C4-2B (cell line): ENCODE measurements around the gene OR5B3.

ENCODE experiments used
- H3K27ac ChIP-seq: fragments of 450-650 bp; 2 replicates; pipeline ENCODE4 v1.5.1; 2017
- ZFX ChIP-seq: fragments of 450-650 bp; IDR thresholded peaks from 2 replicates; pipeline ENCODE4 v1.6.1; 2017
- TF ChIP-seq, protein P1 (sequence below): fragments of 450-650 bp; conservative IDR thresholded peaks from 2 replicates; pipeline ENCODE4 v1.5.1; 2017; ENCODE audit warnings: mild to moderate bottlenecking

Gene OR5B3

DNA sequence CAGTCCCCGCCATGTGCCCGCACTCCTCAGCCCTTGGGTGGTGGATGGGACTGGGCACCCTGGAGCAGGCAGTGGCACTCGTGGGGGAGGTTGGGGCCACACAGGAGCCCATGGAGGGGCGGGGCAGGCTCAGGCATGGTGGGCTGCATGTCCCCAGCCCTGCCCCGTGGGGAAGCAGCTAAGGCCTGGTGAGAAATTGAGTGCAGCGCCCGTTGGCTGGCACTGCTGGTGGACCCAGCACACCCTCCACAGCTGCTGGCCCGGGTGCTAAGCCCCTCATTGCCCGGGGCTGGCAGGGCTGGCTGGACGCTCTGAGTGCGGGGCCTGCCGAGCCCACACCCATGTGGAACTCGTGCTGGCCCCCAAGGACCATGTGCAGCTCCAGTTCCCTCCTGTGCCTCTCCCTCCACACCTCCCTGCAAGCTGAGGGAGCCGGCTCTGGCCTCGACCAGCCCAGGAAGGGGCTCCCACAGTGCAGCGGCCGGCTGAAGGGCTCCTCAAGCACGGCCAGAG lies 16.1 kb downstream of the OR5B3 start:
- TF ChIP-seq, protein P1, sequence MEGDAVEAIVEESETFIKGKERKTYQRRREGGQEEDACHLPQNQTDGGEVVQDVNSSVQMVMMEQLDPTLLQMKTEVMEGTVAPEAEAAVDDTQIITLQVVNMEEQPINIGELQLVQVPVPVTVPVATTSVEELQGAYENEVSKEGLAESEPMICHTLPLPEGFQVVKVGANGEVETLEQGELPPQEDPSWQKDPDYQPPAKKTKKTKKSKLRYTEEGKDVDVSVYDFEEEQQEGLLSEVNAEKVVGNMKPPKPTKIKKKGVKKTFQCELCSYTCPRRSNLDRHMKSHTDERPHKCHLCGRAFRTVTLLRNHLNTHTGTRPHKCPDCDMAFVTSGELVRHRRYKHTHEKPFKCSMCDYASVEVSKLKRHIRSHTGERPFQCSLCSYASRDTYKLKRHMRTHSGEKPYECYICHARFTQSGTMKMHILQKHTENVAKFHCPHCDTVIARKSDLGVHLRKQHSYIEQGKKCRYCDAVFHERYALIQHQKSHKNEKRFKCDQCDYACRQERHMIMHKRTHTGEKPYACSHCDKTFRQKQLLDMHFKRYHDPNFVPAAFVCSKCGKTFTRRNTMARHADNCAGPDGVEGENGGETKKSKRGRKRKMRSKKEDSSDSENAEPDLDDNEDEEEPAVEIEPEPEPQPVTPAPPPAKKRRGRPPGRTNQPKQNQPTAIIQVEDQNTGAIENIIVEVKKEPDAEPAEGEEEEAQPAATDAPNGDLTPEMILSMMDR = no peak
- no peak for TF ChIP-seq ZFX
- peak overlapping the region; percentile 42 for H3K27ac ChIP-seq

DNA sequence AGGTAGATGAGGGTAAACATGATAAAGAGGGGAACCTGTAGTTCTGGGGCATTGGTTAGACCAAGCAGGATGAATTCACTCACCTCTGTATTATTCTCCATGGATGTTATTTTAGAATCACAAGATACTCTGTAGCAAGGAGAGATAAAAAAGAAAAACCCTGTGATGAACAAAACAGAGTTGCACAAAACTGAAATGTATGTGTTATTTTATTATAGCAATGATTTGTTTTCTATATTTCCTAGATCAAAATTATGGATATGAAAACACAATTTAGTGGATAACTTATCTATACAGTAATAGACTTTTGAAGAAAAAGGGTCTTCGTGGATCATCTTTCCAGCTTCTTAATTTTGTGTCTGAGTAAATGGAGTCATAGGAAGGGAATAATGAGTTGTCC lies 47.7 kb downstream of the OR5B3 start, which contains the start of gene OR5B17:
Gene OR5B17 (minus strand): TSS at position 101 of the 400 bp plus-strand sequence. CDS start 0 bp downstream, at position 101.
- no peak within 1 kb of the TSS for H3K27ac ChIP-seq
- TF ChIP-seq, protein P1 = no peak
- no peak for TF ChIP-seq ZFX

DNA sequence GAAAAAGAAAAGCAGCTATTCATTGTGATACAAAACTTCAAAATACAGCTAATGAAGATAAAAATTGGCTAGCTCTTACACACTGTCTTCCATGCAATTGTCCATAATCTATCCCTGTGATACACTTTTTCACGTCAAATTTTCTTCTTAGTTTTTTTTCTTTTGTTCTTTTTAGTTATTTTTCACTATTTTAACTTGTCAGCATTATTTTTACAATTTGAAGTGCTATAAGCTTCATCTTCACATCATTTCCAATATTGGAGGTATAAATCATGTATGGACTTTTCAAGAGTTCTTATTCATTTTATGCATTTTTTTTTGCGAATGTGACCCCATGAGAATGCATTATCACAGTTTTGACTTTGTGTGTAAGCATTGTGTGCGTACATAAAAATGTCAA lies 51.9 kb downstream of the OR5B3 start:
- no peak overlapping the region for H3K27ac ChIP-seq
- TF ChIP-seq, protein P1 = no peak
- no peak for TF ChIP-seq ZFX
